Measurements from ENCODE around the gene POLR1F. TPM values are rescaled to one million over a fixed set of nuclear protein-coding genes. Genes with fewer than 3 reads are reported as not detected.
"Not testable (repeated sequence)": the region's sequence is repeated elsewhere in the genome, so short reads cannot be mapped to it uniquely, and the experiment has no call there.

Gene POLR1F
- total and polyA plus RNA-seq, 4 donors = 3.1 to 15.3 (median 8.3) TPM

- H3K4me1 ChIP-seq (ENCODE audit: control insufficient read depth in 4 of 4, insufficient read depth in 4 of 4, low read length in 3 of 4) = no peaks in the 10 kb centered on the region
- H3K9me3 ChIP-seq (ENCODE audit: control insufficient read depth in 4 of 4, low read length in 3 of 4) = no peaks in the 10 kb centered on the region
- no peak overlapping the region for H3K9ac ChIP-seq (ENCODE audit: low read depth in 1 of 2, low read length in 2 of 2)
- H3K4me3 ChIP-seq (ENCODE audit: low read depth in 1 of 3, low read length in 3 of 3) = no peak overlapping the region
- no peak overlapping the region for H3K27ac ChIP-seq (ENCODE audit: low read depth in 1 of 2, low read length in 2 of 2)
- TF ChIP-seq GABPA (IDR thresholded peaks at IDR 0.05 in 1 of 2, conservative IDR thresholded peaks at IDR 0.05 in 1 of 2) (no peak), HNF4A (conservative IDR thresholded peaks at IDR 0.05) (no peak), YY1 (IDR thresholded peaks at IDR 0.05) (no peak), RXRA (IDR thresholded peaks at IDR 0.05) (no peak), TAF1 (conservative IDR thresholded peaks at IDR 0.05) (no peak), FOXA1 (IDR thresholded peaks at IDR 0.05) (no peak), HNF4G (IDR thresholded peaks at IDR 0.05) (no peak), NR2F2 (IDR thresholded peaks at IDR 0.05) (no peak), EGR1 (IDR thresholded peaks at IDR 0.05; ENCODE audit: low read depth in 2 of 2) (no peak), REST (IDR thresholded peaks at IDR 0.05) (no peak), RAD21 (IDR thresholded peaks at IDR 0.05) (no peak), ZBTB33 (IDR thresholded peaks at IDR 0.05) (no peak), JUND (IDR thresholded peaks at IDR 0.05) (no peak), FOXA2 (IDR thresholded peaks at IDR 0.05) (no peak)
- TF ChIP-seq, protein P1, sequence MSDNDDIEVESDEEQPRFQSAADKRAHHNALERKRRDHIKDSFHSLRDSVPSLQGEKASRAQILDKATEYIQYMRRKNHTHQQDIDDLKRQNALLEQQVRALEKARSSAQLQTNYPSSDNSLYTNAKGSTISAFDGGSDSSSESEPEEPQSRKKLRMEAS (IDR thresholded peaks at IDR 0.05) = no peak
- TF ChIP-seq, protein P2, sequence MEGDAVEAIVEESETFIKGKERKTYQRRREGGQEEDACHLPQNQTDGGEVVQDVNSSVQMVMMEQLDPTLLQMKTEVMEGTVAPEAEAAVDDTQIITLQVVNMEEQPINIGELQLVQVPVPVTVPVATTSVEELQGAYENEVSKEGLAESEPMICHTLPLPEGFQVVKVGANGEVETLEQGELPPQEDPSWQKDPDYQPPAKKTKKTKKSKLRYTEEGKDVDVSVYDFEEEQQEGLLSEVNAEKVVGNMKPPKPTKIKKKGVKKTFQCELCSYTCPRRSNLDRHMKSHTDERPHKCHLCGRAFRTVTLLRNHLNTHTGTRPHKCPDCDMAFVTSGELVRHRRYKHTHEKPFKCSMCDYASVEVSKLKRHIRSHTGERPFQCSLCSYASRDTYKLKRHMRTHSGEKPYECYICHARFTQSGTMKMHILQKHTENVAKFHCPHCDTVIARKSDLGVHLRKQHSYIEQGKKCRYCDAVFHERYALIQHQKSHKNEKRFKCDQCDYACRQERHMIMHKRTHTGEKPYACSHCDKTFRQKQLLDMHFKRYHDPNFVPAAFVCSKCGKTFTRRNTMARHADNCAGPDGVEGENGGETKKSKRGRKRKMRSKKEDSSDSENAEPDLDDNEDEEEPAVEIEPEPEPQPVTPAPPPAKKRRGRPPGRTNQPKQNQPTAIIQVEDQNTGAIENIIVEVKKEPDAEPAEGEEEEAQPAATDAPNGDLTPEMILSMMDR (IDR thresholded peaks at IDR 0.05; ENCODE audit: low read depth, low read length, missing input control) = no peak
- DNase-seq (ENCODE audit: low spot score) = no peak
- peaks cover 0 to 2% (median 0%) of the 10 kb centered on the region in 4 donors for H3K36me3 ChIP-seq (ENCODE audit: control insufficient read depth in 4 of 4, insufficient read depth in 3 of 4, low read depth in 1 of 4, low read length in 3 of 4)
- 38% methylated on average over 1 of the region's 1 CpG for WGBS
- no peaks in the 10 kb centered on the region for H3K27me3 ChIP-seq (ENCODE audit: control insufficient read depth in 4 of 4, insufficient read depth in 4 of 4, low read length in 3 of 4)
Observed at GRCh38 chr7:19690736-19691135, 18.1 kb downstream of the POLR1F start.

GRCh38 chr7:19689130-19689529 is 19.7 kb downstream of the POLR1F start:
- WGBS = 62% methylated on average over 12 of the region's 12 CpGs
- H3K4me3 ChIP-seq (ENCODE audit: low read depth in 1 of 3, low read length in 3 of 3); H3K27me3 ChIP-seq (ENCODE audit: control insufficient read depth in 4 of 4, insufficient read depth in 4 of 4, low read length in 3 of 4); H3K27ac ChIP-seq (ENCODE audit: low read depth in 1 of 2, low read length in 2 of 2); DNase-seq (ENCODE audit: low spot score); H3K36me3 ChIP-seq (ENCODE audit: control insufficient read depth in 4 of 4, insufficient read depth in 3 of 4, low read depth in 1 of 4, low read length in 3 of 4); H3K9me3 ChIP-seq (ENCODE audit: control insufficient read depth in 4 of 4, low read length in 3 of 4); H3K4me1 ChIP-seq (ENCODE audit: control insufficient read depth in 4 of 4, insufficient read depth in 4 of 4, low read length in 3 of 4); H3K9ac ChIP-seq (ENCODE audit: low read depth in 1 of 2, low read length in 2 of 2): not testable (repeated sequence)

Data from liver (tissue), 9 donors.